G401.6 (cell line): ENCODE results near the gene ROS1.
"Not testable (repeated sequence)": the region's sequence is repeated elsewhere in the genome, so short reads cannot be mapped to it uniquely, and the experiment has no call there.

Experiments
- FAIRE-seq: peaks from 2 replicates; lab custom pipeline; 2012; peaks lifted over from hg19 to GRCh38; lab: Jason Lieb, UNC

The ROS1 gene

GRCh38 chr6:117266257-117267053, 159.3 kb downstream of the ROS1 start:
- FAIRE-seq, result no peak

GRCh38 chr6:117265410-117266256, 160.1 kb downstream of the ROS1 start, which contains the start of gene VGLL2:
TSS of gene VGLL2 (plus strand) at chr6:117265558. CDS start at chr6:117265764, 206 bp downstream.
- no peak for FAIRE-seq

- FAIRE-seq, result no peak
Observed at GRCh38 chr6:117264692-117265409, 160.9 kb downstream of the ROS1 start.

- no peak for FAIRE-seq
Observed at GRCh38 chr6:117264369-117264691, 161.4 kb downstream of the ROS1 start.

- no peak for FAIRE-seq
Observed at GRCh38 chr6:117263353-117263927, 162.3 kb downstream of the ROS1 start.

GRCh38 chr6:117262799-117263198, 162.9 kb downstream of the ROS1 start:
- FAIRE-seq, result no peak

- FAIRE-seq, result no peak
Observed at GRCh38 chr6:117253785-117254184, 172.0 kb downstream of the ROS1 start.

- not testable (repeated sequence) for FAIRE-seq
Observed at GRCh38 chr6:117244979-117245378, 180.8 kb downstream of the ROS1 start.

- FAIRE-seq, result not testable (repeated sequence)
Observed at GRCh38 chr6:117244571-117244970, 181.2 kb downstream of the ROS1 start.
